ENCODE results near the gene TSPAN14.
"Not testable (repeated sequence)": the region's sequence is repeated elsewhere in the genome, so short reads cannot be mapped to it uniquely, and the experiment has no call there.

Gene TSPAN14

DNA sequence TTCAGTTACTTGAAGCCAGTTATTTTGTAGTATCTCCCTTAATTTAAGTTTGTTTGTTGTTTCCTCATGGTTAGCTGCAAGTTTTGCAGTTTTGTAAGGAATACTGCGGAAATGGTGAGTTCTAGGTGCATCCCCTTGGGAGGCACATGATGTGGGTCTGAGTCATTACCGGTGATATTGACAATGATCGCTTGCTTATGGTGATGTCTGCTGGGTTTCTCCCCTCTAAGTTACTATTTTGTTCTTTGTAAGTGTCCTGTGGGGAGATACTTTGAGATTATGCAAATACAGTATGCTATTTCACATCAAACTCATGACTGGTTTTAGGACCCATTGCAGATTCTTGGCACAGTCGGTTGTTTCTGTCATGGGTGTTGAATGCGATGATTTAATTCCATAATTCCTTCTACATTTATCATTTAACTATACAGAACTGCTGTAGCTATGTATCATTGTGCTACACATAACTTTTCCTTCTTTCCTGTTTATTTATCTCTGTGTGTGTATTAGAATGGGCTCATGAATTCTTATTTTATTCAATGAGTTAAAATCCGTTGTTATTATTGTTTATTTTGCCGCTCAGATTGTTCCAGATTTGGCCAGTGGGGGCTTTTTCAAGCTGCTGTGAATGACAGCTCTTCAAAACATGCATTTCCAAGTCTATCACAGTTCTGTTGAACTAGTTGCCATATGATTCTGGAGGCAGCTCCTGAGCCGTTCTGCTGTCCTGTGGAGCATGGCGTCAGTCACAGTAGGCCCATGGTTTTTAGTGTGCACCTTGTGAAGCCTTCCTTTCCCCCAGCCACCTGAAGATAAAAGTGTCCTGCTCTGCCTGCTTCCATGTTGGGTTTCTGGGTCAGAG, 18.4 kb downstream of the TSPAN14 start:
- no peak for DNase-seq

DNA sequence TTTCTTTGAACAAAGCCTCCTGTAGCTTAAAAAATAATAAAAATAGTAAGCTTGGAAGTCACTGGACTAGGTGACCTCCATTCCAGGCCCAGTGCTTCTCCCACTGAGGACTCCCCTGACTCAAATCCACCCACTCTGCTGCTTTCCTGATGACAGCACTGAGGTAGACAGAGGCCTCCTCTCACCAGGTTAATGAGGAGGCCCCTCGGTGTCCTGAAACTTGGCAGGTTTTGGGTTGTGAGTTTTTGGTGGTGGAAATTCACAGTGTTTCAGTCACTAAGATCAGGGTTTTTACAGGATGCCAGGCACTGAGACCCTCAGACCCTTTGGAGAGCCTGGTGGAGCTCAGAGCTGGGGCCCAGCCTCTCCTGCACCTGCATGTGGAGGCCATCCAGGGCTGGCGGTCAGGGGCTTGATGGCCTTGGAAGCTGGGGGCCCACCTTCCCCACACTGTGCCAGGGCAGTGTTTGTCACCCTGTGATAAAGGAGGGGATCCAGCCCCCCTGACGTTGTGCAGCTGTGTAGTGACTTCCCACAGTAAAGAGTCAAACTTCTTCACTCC, 19.1 kb downstream of the TSPAN14 start:
- DNase-seq, result no peak

DNA sequence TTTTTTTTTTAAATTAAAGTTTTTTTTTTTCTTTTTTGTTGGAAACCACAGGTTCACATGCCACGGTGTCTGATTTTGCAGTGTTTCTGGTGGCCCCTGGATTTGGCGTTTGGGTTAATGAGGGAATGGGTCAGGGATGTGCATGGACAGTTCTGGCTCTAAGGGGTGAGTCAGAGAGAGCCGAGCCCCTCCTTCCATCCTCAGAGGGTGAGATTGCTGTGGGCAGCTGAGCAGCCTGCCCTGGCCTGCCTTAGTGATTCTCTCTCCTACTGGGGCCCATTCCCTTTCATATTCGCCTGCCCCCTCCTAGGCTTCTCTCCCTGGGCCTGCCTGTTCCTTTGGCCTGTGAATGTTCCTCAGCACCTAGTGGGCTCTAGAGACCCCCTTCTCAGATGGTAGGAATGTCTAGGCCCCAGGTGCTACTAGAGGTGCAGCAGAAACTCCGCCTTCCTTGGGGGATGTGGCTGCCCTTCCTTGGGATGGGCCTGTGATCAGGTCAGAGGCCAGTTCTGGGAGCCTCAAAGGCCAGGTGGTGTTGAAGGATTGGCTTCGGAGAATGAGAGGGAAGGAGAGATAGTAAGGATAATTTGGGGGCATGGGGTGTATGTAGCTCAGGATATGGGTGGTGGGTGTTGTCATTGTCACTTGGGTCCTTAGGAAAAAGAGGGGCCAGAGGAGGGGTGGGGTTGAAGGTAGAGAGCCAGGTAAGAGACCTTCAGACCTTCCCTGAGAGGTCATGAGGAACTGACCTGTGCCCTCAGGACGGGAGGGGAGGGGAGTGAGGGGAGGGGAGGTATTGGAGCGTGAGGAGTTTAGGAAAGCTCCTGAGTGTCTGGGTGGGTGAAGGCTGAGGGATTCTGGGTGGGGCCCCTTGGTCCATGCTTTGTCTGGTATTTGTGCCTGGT, 19.8 kb downstream of the TSPAN14 start:
- no peak for DNase-seq

DNA sequence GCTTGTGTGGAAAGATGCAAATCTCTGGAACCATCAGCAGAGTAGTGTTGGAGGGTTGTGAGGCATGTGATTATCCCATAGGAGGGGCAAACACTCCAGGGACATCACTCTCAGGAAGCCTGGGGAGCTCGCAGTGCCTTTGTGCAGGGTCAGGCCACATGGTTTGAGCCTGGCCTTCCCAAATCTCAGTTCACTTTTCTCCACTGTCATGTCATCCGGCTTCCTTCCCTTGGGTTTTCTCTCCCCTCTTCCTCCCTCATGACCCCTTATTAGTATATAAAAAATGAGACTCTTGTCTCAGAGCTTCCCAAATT, 20.4 kb downstream of the TSPAN14 start:
- DNase-seq, result no peak

DNA sequence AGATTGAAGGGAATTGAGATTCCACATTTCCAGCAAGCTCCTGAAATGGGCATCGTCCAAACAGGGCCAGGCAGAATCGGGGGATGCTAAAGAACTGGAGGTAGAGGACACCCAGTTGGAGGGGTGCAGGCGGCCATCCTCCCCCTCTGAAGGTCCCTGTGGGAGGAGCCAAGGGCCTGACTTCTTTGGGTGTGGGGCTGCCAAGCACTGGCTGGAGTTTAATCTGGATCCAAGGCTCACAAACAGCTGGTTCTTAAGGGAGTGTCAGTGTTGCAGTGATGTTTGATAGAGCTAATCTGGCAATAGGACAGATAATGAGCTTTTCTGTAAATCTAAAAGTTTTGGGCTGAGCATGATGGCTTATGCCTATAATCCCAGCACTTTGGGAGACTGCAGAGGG, 20.8 kb downstream of the TSPAN14 start:
- no peak for DNase-seq

DNA sequence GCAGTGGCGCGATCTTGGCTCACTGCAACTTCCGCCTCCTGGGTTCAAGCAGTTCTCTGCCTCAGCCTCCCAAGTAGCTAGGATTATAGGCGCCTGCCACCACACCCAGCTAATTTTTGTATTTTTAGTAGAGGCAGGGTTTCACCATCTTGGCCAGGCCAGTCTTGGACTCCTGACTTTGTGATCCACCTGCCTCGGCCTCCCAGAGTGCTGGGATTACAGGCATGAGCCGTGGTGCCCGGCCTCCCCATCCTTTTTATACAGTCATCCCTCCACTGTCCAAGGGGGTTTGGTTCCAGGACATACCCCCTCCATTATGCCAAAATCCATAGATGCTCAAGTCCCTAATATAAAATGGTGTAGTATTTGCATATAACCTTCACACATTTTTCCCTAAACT, 21.5 kb downstream of the TSPAN14 start:
- not testable (repeated sequence) for DNase-seq

DNA sequence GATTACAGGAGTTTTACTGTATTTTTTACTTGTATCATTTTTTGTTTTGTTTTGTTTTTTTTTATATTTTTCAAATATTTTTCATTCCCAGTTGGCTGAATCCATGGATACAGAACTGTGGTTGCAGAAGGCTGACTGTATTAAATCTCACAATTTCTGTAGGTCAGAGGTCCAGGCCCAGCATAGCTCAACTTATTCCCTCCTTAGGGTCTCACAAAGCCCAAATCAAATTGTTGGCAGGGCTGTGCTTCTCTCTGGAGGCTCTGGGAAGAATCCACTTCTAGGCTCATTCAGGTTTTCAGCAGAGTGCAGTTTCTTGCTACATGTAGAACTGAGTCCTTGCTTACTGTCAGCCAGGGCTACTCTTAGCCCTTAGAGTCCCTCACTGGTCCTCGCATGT, 22.6 kb downstream of the TSPAN14 start:
- DNase-seq, result no peak

DNA sequence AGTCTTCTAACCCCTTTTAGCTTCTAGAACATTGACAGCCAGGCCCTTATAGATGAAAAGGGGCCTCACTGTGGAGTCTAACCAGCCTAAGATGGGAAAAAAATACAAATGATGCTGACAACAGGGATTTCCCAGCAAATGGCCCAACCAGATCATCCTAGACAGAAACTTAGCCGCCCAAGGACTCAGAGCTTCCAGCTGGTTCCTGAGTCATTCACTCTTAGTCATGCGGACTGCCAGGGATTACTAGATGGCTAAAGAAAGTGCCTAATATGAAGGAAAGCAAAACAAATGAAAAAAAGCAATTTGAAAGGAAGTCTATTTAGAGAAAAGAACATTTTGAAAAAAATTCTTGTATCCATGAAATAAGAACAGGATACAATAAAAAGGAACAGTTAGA, 23.7 kb downstream of the TSPAN14 start:
- DNase-seq, result no peak

DNA sequence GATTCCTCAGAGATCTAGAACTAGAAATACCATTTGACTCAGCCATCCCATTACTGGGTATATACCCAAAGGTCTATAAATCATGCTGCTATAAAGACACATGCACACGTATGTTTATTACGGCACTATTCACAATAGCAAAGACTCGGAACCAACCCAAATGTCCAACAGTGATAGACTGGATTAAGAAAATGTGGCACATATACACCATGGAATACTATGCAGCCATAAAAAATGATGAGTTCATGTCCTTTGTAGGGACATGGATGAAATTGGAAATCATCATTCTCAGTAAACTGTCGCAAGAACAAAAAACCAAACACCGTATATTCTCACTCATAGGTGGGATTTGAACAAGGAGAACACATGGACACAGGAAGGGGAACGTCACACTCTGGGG, 26.3 kb downstream of the TSPAN14 start:
- not testable (repeated sequence) for DNase-seq

DNA sequence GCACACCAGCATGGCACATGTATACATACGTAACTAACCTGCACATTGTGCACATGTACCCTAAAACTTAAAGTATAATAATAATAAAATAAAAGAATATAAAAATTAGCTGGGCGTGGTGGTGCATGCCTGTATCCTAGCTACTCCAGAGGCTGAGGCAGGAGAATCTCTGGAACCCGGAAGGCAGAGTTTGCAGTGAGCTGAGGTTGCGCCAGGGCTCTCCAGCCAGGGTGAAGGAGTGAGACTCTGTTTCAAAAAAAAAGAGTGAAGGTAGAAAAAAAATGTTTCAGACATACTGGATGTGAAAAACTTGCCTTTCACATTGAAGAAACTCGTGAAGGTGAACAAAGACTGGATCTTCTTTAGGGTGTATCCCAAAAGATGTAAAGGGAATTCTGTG, 26.7 kb downstream of the TSPAN14 start:
- DNase-seq, result no peak

DNA sequence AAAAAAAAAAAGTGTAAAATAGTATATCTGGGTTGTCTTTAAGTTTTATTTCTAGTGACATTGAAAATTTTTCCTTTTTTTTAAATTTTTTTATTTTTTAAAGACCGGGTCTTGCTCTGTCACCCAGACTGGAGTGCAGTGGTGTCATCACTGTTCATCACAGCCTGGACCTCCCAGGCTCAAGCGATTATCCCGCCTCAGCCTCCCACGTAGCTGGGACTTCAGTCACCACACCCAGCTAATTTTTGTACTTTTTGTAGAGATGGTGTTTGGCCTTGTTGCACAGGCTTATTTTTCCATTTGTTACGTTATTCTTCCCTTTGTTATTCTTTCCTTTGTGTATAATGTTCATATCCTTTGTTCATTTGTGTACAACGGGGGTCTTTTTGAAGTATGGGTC, 30.1 kb downstream of the TSPAN14 start:
- no peak for DNase-seq

DNA sequence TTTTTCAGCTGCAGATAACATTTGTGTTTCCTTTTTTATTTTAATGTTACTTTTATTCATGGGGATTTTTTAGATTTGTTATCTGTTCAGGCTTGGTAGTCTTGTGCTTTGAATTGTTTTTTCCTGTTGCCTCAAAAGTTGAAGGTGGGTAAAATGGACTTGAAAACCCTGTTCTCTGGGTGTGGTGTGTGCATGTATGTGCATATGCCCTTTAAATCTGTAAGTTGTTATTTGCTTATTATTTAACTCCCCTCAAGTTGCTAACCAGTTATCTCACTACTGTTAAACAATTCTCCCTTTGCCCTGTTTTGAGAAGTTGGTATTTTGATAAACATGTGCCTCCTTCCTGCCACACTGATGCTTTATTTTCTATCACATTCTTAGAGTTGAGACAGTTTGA, 30.6 kb downstream of the TSPAN14 start:
- no peak for DNase-seq

DNA sequence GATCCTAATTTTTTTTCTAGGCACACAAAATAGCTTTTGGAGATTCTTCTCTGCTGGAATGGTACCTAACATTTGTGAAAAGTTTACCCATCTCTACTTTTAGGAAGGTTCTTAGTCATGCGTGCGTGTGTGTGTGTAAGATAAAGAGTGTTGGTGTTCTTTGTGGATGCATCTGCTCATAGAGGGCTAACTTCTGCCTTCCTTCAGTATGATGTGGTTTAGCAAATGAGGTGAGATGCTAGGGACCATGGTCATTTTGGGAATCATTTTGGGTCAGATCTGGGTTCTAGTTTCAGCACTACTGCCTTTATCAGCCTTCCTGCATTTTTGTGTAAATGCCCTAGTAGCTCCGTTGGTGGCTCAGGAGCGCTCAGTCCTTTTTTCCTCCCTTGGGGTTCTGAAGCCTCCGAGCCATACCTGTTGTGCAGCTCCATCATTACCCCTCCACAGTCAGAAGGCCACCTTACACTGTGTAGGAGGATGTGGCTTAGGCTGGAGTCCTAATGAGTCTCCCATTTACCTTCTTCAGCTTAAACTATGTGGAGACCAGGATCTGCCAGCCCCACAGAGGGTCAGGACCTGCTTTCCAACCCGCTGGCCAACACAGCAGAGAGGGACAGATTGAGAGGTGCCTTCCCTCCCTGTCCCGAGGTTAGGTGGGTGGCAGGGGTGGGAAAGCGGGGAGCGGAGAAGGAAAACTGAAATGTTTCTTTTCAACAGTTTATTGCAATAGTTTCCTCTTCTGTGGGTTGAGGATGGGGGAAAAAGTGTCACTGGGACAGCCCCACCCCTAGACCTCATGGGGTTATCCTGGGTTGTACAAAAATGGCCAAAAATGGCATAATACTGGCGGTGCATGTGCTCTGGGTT, 31.2 kb downstream of the TSPAN14 start:
- DNase-seq, result no peak

DNA sequence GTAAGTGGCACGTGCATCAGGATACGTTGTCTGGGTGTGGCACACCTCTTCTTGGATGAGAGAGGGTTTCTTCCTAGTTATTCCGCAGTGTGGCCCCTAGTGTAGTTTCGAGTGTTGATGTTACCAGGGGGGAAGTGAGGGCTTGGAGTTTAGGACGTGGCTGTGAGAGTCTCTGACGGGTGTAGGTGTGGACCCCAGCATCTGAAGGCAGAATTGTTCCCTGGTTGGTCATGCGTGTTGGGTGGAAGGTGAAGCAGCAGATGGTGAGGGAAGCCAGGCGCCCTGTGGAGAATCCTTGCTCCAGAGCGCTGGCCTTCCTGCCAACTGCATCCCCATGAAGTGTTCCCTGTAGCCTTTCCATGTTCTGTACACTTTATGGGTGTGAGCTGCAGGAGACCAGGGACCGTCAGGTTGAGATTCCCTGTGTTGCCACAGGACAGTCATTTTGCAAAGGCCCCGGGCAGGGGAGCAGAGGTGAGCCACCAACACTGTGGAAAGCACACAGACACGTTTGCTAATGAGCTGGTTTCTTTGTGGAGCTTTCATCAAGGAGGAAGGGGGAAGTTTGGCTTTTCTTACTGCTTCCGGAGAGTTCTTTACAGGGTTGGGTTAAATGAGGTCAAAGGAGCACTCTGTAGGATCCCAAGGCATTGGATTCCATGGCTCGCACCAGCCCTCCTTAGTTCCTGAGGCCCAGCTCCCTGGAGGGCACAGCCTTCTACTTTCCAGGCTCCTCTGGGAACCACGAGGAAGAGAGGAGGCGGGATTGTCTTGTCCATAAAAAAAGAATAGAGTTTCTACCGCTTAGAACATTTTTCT, 32.0 kb downstream of the TSPAN14 start:
- DNase-seq, result no peak

DNA sequence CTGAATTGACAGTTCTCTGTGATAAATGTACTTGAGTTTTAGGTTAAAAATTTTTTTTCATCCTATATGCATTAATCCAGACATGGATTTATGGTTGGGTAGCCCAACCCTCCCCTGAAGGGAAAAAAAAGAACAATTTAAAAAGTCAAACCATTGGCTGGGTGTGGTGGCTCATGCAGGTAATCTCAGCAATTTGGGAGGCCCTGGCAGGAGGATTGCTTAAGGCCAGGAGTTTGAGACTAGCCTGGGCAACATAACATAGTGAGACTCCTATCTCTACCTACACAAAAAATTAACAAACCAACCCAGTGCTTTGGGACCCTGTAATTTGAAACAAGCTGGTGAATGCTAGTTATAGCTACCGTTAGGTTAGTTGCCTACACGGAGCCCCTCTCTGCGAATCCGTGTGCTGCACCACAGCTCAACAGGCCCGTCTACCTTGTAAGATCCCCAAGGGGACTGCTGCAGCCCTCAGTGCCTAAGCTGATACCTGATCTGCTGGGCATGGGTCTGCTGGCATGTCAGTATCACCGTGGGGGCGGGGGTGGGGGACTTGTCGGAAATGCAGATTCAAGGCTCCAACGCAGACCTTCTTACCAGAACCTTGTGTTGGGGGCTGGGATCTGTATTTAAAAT, 32.8 kb downstream of the TSPAN14 start:
- no peak for DNase-seq

DNA sequence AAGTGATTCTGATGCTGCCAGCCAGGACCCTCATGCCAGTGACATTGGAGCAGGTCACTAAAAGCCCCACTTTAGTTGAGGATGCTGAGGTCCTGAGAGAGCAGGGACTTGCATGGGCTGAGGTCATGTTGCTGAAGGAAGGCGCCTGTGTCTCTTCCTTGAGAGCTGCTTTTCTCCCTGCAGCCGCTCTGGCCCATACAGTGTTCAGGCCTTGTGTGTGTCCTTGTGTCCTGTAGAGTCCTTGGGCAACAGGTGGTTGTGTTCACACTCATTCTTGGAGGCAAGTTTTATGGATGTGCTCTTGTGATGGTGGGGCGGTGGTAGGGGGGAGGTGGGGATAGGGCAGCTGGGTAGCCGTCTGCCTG, 33.3 kb downstream of the TSPAN14 start:
- no peak for DNase-seq

DNA sequence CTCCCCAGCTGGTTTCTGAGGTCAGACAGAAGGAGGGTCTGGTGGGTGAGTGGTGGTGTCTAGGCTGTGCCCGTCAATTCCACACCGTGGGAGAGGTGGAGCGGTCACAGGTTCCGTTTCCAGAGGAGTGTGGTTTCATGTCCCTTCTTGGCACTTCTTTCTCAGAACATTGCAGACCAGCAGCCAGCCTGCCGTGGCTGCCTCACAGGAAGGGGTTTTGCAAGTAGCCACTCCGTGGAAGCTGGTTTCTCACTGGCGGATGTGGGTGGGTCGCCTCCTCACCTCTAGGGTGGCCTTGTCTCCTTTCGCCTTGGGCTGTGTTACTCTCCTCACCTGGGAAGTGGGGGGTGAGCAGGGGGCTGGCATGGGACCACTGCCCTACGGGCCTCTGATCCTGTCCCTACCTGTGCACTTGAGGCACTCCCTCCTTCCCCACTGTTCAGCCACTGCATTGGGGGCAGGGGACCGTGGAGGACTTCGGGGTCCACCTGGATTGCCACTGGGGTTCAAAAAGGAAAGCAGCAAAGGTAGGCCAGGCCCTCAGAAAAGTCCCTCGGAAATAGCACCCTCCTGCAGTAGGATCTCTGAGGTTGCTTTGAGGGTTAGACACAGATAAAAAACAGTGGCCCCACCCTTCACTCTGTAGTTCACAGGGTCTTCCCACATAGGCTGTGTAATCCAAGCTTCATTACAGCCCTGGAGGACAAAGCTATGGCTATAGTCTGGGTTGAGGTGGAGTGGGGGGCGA, 33.9 kb downstream of the TSPAN14 start:
- no peak for DNase-seq

DNA sequence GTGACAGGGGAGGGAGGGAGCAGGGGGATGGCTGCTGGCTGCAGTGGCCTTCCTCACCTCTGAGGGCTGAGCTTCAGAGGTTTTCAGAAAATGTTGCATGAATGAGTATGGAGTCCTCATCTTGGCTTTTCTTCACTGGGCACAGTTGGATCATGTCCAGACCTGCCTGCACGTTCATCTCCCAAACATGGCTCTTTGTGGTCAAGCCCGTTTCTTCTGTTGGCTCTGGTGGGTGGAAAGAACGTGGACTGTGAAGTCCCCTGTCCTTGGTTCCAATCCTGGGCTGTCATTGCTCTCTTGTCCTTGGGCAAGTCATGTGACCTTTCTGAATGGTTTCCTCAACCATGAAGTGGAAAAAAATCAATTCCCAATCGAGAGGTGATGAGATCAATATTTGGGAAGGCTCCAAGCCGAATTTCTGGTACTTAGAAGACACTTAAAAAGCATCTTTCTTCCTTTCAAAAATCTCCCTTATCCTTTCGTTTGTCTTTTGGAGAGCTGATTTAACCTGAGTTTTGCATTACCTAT, 34.5 kb downstream of the TSPAN14 start:
- DNase-seq, result no peak

DNA sequence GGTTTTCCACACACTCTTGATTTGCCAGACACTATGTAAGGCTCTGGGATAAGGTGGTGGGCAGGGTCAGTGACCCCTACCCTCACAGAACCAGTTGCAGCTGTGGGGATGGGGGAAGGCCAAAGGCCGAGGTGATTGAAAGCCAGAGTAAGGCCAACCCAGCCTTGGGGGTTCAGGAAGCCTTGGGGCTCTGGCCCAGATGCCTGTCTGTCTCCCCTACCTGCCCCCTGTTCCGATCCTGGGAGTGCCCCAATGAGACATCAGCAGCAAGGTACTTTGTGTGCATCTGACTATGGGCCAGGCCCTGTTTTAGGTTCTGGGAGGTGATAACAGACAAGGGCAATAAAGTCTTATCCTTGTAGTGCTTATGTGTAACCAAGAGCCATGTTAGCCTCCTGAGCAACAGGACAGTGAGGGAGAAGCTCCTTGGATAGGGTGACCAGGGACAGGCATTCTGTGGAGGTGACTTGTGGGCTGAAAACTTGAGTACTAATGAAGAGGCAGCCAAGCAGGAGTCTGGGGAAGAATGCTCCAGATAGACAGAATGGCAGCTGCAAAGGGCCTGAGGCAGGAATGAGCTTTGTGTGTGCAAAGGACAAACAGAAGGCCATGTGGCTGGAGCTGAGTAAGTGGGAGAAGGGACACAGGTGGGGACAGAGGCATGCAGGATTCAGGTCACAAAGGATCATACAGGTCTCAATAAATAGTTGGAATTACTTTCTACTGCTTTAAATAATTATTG, 35.4 kb downstream of the TSPAN14 start:
- no peak for DNase-seq

Data from right forelimb (tissue), 1 donor.